Measurements from ENCODE around the gene MGST2.
"Not testable (repeated sequence)": the region's sequence is repeated elsewhere in the genome, so short reads cannot be mapped to it uniquely, and the experiment has no call there.

Gene MGST2

DNA sequence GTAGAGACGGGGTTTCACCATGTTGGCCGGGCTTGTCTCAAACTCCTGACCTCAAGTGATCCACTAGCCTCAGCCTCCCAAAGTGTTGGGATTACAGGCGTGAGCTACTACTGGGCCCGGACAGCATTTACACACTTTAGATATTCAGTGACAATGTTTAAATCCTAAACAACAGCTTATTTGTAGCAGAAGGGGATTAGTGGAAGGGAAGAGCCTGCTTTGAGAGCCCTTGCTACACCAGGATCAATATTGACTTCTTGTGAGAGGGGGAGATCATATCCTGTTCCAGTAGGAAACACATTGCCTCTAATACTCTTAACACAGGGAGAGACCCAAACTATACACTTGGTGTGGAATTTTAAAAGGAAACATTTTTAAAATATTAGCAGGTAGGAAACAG is 7.1 kb downstream of the MGST2 start:
- DNase-seq: peak; percentile 49

DNA sequence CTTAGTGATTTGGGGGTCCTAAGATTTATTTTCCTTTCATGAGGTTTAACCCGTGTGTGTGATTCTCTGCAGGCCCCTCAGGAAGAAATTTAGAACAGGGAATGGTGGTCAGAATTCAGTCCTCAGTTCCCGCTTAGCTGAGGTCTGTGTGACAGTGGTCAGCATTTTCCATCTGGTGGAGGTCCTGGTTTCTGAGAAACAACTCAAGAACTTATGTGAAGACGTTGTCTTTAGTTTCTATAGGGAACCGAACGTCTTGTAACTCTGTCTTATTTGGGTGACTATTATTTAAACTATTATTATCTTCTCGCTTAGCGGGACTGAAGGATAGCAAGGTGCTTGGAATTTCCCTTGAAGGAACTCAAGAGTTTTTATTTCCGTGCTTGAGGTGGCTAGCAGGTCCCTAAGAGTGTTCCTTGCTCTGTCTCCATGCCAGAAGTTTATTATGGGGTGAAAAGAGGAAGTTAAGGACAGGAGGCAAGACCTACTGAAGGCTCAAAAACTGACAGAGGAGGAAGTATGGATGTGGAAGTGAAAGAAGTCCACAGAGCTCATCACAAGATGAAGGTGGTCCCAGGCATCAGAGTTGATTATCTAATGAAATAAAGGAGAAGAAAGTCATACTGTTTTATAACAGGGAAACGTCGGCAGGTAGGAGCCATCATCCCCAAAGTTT is 9.4 kb downstream of the MGST2 start:
- DNase-seq: no peak

DNA sequence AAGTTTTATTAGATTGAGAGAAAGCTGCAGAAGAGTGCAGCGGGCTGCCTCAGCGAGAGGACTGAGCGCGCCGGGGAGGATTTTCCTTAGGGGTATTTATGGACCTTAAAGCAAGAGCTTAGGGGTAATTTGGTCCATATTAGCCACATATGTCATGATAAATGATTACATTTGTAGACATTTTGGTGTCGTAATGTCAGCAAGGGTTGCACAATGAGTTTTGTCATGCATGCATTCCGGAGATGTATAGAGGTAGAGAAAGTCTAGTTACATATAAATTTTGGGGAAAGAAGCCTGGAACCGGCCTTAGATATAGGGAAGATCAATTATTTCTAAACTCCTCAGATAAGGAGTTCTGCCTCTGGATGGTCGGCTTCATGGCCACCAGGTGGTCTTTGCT is 10.0 kb downstream of the MGST2 start:
- DNase-seq: no peak

DNA sequence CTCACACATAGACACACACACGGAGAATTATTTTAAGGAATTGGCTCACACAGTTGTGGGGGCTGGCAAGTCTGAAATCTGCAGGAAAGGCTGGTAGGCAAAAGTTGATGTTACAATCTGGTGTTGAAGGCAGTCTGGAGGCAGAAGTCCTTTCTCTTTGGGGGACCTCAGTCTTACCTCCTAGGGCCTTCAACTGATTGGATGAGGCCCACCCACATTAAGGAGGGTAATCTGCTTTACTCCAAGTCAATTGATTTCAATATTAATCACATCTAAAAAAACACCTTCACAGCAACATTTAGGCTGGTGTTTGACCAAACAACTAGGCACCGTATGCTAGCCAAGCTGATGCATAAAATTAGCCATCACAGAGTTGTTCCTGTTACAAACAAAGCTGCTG is 10.7 kb downstream of the MGST2 start:
- DNase-seq: no peak

DNA sequence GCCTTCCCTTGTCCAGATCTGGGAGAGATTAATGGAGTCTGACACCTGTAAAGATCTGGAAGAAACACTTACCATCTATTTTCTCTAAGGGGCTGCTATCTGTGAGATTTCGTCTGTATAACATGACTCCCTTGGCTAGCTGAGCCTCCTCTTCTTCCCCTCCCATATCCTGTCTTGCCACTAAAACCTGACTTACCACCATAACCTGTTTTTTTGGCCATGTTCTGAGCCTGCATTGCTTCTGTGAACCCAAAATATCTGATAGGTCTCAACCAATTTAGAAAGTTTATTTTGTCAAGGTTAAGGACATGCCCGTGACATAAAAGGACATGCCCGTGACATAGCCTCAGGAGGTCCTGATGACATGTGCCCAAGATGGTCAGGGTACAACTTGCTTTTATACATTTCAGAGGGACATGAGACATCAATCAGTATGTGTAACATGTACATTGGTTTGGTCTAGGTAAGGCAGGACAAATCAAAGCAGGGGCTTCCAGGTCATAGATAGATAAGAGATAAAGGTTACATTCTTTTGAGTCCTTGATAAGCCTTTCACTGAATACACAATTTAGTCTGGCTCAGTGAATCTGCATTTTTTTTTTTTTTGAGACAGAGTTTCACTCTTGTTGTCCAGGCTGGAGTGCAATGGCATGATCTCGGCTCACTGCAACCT is 11.4 kb downstream of the MGST2 start:
- no peak for DNase-seq

DNA sequence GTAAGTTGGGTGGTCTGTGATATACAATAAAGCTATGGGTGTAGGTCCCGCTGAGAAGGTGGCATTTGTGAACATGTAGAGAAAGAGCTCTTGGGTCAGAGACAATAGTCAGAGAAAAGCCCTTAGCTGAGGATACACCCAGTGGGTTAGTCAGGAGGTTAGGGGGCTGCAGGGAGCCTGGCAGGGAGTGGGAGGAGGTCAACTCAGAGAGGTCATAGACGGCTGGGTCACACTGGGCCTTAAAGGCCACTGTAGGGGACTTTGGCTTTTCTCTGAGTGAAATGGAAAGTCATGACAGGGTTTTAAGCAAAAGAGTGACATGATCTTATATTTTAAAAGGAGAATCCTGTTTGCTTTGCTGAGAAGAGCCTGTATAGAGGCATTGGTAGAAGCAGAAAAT is 16.7 kb downstream of the MGST2 start:
- DNase-seq: no peak

DNA sequence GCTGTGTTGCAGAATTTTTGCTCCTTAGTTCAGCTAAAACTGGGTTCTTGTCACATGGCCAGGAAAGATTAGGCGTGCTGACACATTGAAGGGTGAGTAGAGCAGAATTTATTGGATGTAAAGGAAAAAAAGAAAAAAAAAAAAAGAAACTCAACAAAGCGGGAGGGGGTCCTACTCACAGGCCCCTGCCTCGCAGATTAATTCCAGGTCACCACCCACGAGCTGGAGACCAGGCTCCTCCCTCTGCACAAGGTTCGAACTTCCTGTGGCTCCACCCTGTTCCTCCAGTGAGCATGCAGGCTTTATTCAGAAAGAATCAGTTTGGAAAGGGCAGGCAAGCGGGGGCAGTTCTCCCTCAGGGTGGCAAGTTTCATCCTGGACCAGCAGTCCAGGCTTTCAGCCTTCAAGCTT is 17.1 kb downstream of the MGST2 start:
- no peak for DNase-seq

DNA sequence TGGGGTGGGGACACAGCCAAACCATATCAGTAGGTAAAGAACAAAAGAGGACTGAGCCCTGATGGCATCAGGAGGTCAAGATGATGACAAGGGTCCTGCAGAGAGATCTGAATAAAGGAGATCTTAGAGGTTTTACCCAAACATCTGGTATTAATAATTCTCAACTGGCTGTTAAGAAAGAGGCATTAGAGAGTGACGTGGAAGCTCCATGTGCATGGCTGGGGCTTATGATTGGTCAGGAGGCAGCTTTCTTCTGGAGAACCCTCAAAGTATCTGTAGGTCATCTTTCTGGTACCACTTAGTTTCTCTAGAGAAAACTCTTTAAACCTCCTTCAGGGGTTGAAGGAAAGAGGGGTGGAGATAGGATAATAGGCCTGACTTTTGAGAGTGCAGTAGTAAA is 18.7 kb downstream of the MGST2 start:
- no peak for DNase-seq

DNA sequence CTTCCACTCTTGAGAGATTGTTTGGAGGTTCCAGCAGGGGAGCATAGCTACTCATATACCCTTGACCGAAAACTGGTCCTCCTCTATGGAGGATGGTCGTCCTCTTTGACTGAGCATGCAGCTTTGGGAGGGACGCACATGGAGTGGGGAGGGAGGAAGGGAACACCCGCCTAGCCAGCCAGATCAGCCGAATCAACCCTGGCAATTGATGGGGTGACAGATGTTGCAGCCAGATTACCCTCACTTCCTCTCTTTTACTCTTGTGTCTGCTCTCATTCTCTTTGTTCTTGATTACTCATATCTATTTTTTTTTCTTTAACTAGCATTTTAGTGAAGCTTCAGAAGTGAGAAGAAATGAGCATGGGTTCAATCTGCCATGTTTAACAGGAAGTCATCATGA is 19.6 kb downstream of the MGST2 start:
- no peak for DNase-seq

DNA sequence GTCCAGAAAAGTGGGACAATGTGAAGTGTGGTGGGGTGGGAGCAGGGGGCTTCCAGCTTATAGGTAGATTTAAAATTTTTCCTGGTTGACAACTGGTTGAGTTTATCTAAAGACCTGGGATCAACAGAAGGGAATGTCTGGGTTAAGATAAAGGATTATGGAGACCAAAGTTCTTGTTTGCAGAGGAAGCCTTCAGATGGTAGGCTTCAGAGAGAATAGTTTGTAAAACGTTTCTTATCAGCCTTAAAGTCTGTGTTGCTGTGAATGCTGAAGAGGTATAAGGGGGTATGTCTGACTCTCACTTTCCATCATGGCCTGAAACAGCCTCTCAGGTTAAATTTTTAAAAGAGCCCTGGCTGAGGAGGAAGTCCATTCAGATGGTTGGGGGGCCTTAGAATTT is 20.5 kb downstream of the MGST2 start:
- no peak for DNase-seq

DNA sequence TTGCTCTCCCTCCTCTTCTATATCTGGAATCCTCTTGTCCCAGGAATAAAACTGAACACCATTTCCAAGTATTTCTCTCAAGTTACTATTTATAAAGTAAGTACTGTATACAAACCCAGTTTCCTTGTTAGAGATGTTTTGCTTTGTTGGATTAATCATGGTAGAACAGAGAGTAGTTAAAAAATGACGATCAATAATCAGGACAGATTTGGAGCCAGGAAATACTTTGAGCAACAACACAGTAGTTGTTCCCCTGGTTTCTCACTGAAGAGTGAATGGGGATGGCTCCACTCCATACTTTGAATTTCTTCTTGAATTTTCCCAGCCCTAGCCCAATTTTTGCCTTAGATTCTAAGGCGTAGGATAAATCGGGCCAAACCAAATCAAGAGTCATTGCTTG is 21.4 kb downstream of the MGST2 start:
- no peak for DNase-seq

DNA sequence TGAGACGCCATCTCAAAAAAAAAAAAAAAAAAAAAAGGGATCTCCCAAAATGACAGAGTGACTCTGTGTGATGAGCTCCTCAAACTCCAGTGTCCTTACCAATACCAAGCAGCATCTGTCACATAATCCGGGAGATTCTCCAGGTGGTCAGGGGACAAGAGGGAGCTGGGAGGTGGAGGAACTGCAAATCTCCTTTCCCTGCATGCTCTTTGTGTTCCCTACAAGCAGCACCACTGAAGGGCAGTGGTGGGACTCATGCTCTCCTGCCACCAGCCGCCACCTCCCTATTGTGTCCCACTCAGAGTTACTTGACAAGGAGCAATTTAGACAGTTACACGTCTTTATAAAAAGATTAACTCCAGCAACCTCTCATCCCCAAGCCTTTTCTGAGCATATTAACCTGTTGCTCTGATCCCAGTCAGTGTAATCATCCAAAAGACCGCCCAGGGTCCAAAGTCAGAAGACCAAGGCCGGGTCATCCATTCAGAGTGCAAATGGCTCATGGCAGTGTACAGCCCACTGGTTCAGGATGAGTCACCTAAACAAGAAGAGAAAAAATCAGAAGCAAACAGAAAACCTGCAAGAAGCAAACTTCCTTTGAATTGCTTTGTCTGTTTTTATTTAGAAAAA is 23.6 kb downstream of the MGST2 start:
- DNase-seq: peak; percentile 73 to 83

DNA sequence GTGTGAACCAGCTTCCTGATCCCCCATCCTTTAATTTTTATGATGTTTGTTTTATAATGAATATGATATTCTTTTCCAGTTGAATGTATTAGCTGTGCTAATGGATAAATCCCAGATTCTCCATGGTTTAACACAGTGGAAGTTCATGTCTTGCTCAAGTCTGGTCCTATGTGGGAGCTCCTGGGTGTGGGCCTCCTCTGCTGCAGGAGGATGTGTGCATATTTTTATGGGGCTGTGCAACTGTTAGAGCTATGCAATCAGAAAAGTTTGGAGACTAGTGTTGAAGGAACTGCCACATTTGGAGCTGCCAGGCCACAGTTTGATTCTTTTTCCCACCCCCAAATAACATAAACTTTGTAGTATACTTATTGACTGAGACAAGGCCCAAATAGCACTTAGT is 24.8 kb downstream of the MGST2 start:
- DNase-seq: no peak

DNA sequence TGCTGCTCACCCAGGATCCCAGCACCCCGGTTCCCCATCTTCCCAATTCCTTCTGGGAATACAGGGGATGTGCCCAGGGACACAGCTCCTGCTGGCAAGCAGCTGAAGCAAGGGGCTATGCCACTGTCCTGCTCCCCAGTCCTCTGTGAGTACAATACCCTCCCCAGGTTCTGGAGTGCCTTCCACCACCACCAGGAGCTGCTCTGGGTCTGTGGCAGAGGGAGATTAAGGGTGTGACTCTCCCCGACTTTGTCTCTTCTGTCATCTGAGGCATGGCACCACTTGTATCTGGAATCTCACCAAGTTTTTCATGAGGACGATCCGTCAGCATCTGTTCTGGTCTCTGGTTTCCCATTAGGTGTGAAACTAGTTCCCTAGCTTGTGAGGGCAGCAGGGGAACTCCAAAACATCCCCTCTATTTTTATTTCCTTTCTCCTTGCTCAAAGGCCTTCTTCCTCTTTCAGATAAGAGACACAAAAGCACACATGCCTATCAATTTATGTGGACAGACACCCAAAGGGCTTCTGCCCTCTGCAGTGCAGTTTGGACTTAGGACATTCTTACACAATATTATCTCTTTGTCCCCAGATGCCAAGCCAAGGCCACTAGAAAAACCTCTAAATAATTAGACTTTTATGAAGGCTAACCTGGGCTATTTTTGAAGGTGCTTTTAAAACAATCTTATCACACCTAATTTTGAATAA is 26.8 kb downstream of the MGST2 start:
- DNase-seq: peak; percentile 58 to 85

DNA sequence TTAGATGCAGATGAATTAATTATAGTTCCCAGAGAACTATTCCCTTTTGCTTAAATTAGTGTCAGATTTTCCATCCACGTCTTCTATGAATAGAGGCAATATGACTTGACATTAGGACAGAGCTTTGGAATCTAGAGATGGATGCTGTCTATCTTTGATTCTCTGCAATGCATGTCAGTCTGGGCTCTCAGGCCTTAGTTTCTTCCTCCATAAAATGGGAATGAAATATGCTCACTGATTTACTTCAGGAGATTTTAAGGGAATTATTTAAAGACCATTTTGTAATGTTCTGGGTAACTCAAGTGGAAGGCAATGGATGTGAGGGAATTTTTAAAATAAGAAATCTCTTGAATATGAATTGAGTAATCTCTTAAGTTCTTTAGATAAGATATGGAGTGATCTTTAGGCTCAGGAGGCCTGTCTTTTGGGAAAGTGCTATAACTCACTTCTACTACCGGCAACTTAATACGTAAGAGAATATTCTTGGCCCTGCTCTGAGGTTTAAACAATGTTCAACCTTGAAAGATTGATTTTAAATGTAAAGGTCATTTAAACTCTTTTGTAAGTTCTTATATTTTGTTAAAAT is 29.0 kb downstream of the MGST2 start:
- DNase-seq: no peak

DNA sequence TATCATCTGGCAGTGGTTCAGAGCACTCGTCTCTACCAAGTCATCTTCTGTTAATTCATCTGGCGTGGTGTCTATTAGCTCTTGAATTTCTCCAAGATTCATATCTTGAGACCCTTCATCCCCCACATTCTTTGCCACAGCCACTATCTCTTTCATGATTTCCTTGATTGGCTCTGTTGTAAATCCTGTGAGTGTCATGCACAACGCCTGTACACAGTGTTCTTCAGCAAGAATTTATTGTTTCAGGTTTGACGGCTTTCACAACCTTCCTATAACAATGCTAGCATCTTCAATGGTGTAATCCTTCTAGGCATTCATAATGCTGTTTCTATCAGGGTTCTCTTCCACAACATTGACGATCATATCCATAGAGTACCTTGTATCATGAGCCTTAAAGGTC is 30.9 kb downstream of the MGST2 start:
- DNase-seq: no peak

DNA sequence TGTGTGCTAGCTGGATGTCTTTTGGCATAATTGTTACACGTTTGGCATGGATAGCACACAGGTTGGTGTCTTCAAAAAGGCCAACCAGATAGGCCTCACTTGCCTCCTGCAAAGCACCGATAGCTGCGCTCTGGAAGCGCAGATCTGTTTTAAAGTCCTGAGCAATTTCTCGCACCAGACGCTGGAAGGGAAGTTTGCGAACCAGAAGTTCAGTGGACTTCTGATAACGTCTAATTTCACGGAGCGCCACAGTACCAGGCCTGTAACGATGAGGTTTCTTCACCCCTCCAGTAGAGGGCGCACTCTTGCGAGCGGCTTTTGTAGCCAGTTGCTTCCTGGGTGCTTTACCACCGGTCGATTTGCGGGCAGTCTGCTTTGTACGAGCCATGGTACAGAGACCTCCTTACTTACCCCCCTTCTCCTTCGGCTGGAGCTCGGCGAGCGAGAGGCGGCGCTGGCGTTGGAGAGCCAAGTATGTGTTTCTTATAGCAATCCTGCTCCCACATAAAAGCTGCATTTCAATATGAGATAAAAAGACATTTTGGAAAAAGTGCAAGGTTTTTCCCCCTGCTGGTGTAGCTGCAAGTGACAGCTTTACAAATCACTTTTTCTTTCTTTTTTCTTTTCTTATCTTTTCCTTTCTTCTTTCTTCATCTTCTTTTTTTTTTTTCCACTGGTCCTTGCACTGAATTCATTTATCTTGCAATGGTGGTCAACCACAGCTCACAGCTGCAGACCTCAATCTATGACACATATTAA is 32.7 kb downstream of the MGST2 start:
- DNase-seq: not testable (repeated sequence)

DNA sequence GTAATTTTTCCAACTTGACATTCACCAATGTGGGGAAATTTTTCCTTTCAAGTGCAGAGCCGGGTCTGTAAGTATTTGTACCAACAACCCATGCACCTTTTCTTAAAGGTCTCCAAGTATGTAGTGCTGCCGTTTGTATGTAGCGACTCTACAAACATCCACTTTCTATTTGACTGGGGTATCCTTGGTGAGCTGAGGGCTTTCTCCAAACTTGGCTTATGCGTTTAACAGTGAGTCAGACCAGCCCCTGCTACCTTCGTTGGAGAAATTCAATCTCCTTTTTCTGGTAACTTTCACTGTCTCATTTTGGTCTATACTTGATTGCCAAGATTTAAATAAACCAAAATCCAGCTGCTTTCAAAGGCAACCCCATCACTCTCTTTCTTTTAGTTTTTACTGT is 34.9 kb downstream of the MGST2 start:
- no peak for DNase-seq

DNA sequence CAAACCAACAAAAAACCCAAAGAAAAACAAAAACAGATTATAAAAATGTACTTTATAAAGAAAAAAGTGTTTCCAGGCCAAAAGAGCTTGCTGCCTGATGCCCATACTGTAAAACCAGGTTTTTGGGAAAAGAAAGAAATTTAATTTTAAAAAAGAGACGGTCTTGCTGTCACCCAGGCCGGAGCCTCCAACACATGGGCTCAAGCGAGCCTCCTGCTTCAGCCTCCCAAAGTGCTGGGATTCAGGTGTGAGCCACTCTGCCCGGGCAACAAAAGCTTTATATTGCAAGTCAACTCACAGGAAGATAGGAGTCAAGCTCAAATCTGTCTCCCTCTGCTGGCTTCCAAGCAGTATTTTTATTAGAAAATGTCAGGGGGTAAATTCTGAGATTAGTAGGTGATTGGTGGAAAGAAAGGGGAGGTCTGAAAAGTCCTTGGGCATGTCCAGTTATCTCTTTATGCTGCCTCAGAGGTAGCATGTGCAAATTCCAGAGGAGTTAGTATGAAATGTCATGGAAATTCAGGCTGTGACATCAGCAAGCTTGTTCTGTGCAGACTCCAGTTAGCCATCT is 39.4 kb downstream of the MGST2 start:
- DNase-seq: peak in 1 of 2 experiments; percentile 0

DNA sequence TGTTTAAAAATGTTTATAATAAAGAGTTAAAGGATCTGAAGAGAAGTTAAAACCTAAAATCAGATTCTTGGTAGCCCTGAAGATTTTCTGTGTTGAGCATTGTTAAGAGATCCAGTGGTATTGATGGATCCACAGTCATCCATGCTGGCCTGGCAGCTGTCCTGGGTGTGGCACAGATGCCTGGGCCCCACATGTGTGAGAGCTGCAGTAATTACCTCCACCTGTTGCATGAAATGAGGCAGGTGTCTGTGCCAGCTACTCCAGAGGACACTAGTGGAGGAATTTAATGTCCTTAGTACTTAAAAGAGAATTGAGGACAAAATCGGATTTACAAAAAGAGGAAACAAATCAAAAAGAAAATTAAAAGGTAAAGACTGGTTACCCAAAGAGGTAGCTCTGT is 44.0 kb downstream of the MGST2 start:
- no peak for DNase-seq

DNA sequence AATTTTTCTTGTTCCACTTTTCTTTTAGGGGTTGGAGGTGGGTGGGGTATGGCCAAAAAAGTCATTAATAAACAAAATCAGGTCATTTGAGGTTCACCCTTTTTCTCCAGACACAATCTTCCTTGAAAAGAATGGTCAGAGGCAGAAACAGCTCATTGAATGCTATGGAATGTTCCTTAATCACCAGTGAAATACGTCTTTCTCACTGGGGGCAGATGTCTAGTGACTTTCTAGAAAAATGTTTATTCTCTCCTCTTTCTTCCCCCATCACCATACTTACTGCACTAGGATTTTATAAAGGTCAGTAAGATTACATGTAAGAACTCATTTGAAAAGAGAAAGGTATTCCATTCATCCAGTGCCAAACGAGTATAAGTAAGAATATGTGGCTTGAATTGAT is 44.5 kb downstream of the MGST2 start:
- no peak for DNase-seq

DNA sequence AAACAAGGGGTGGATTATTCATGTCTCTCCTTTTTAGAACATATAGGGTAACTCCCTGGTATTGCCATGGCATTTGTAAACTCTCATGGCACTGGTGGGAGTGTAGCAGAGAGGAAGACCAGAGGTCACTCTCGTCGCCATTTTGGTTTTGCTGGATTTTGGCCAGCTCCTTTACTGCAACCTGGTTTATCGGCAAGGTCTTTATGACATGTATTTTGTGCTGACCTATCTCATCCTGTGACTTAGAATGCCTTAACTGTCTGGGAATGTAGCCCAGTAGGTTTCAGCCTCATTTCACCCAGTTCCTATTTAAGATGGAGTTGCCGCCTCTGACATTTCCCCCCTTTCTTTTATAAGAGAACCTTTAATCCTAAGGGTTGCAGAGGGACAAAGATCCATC is 45.8 kb downstream of the MGST2 start:
- DNase-seq: no peak
